HCT116 (cell line): ENCODE results near the gene ZSWIM6.

Experiments used
- CEBPB ChIP-seq: IDR thresholded peaks from 2 replicates; pipeline ENCODE4 v1.6.1; 2012; ENCODE audit warnings: low read depth
- POLR2A ChIP-seq: IDR thresholded peaks from 2 replicates; pipeline ENCODE4 v1.7.0; 2011; ENCODE audit warnings: borderline replicate concordance; ENCODE audit not compliant: insufficient read depth, insufficient read length; ENCODE audit errors: extremely low read depth
- TF ChIP-seq, protein P1 (sequence below), 3 experiments: fragments of 200-600 bp in 1 of 3; sonication (generic) in 1 of 3; IDR thresholded peaks in 2 of 3; conservative IDR thresholded peaks in 1 of 3; 2 replicates each; pipeline ENCODE4 v1.5.1; 2012 to 2017; ENCODE audit warnings: low read depth in 2 of 3, low read length in 2 of 3, antibody characterized with exemption in 1 of 3, borderline replicate concordance in 1 of 3, control low read depth in 1 of 3, mild to moderate bottlenecking in 1 of 3, mixed read lengths in 1 of 3, mixed run types in 1 of 3, moderate library complexity in 1 of 3; ENCODE audit not compliant: insufficient read depth in 1 of 3

DNA sequence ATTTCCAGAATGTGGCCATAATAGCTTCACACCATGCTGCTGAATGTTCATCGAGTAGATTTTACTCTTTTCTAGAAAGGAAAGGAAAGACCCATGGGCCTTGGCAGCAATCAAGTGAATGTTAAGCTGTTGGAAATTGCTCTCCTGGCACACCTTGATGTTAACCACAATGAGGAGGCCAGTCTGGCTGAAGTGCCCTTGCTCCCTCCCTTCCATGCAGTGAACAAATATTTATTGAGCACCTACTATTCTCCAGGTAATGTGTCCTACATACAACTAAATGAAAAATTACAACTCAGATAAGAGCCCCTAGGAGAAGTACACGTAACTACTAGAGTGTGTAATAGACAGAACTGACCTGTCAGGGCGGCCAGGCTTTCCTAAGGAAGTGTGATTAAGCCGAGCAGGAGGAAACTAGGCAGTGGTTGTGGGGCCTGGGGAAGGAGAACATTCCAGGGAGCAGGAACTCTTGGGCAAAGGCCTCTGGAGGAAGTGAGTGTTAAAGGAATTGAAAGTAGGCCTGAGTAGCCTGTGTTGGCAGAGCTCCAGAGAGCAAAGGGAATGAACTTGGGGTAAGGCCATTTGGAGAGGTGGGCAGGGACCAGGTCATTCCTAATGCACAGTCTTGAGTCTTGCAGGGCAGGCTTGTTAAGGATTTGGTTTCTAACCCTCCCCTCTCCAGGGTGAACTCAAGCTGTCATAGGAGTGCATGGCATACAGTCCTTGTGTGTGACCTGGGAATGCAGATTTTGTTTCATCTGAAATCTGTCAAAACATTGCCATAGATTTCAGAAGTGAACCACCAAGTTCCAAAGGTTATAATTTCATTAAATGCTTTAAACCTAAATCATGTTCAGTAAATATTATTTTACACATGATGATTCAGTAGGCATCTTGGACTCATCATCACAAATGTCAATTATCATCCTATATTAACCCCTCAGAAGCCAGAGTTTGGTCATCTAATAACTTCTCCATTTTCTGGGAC lies 9.0 kb upstream of the ZSWIM6 start:
- TF ChIP-seq, protein P1, sequence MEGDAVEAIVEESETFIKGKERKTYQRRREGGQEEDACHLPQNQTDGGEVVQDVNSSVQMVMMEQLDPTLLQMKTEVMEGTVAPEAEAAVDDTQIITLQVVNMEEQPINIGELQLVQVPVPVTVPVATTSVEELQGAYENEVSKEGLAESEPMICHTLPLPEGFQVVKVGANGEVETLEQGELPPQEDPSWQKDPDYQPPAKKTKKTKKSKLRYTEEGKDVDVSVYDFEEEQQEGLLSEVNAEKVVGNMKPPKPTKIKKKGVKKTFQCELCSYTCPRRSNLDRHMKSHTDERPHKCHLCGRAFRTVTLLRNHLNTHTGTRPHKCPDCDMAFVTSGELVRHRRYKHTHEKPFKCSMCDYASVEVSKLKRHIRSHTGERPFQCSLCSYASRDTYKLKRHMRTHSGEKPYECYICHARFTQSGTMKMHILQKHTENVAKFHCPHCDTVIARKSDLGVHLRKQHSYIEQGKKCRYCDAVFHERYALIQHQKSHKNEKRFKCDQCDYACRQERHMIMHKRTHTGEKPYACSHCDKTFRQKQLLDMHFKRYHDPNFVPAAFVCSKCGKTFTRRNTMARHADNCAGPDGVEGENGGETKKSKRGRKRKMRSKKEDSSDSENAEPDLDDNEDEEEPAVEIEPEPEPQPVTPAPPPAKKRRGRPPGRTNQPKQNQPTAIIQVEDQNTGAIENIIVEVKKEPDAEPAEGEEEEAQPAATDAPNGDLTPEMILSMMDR (IDR thresholded peaks at IDR 0.05 in 2 of 3, conservative IDR thresholded peaks at IDR 0.05 in 1 of 3; ENCODE audit: borderline replicate concordance in 1 of 3, insufficient read depth in 1 of 3, low read depth in 2 of 3, low read length in 2 of 3), result no peak
- no peak for TF ChIP-seq CEBPB
- TF ChIP-seq POLR2A, result no peak
